Measurements from ENCODE around the gene TXNRD2.
"Not testable (repeated sequence)": the region's sequence is repeated elsewhere in the genome, so short reads cannot be mapped to it uniquely, and the experiment has no call there.

The TXNRD2 gene

GRCh38 chr22:19890502-19891316 lies 50.9 kb downstream of the TXNRD2 start:
- DNase-seq (ENCODE audit: low read depth, low spot score): no peak

DNA sequence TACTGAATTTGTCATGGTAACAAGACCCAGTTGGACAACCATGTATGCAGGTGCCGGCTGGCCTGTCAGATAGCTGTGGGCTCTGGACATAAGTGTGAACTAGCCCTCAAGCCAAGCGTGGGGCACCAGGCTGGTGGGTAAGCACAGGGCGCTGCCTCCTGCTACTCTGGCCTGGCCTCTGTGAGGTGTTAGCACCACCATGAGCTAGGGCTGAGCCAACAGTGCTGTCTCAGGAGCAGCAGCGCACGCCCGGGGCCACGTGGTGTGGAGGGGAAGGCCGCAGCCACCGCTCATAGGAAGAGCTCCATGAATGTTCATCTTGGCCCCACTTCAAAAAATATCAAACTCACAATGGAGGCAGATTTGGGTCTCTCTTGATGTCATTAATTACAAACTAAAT lies 51.7 kb downstream of the TXNRD2 start:
- no peak for DNase-seq (ENCODE audit: low read depth, low spot score)

DNA sequence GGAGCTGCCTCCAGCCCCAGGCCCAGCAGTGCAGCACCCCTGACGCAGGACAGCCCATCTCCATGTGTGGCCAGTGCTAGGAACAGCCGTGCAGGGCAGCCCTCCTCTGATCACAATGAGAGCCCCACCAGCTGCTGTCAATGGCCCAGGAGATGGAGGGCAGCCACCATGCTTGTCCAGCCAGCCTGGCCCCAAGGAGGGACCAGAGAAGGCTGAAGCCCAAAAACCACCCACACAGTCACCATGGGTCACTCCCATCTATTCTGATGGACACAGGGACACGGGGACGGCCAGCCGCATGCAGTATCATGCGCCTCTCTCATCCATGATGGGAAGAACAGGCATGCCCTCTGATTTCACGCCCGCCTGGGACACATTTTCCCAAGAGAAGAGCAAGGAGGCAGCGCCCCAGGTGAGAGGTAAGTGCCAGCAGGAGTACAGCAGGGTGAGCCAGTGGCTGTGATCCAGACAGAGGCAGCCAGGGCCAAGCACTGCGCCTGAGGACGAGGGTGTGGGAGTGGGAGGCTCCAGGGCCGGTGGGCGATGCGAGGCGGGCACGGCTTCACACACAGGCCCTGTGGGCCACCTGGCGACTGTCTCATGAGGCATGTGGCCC lies 53.4 kb downstream of the TXNRD2 start:
- DNase-seq (ENCODE audit: low read depth, low spot score): no peak

- no peak for DNase-seq (ENCODE audit: low read depth, low spot score)
These were observed 54.2 kb downstream of the TXNRD2 start for GRCh38 chr22:19887256-19887985.

DNA sequence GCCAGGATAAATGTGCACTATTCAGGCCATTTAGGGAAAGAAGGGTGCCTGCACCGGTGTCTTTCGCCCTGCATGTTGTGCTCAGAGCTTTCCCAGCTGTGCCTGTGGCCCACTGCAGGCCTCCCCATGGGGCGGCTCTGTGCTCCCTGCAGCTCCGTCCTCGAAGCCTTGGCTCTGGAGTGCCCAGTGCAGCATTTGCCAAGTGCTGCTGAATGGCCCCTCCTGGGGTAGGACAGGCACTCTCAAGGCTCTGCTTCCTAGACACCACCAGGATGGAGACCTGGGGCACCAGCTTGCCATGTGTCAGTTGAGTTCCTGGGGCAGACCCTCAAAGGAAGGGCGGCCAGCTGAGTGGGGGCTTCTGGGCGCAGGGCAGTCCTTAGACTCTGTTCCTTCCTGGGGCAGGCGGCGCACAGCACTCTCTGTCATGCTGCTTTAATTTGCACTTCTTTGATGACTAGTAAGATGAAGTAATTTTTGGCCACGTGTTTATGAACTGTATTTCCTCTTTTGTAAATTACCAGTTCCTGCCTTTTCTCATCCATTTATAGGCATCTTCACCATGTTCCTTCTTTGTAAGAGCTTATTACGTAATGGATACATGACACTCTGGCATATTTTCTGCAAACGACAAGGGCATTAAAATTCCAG lies 54.9 kb downstream of the TXNRD2 start:
- DNase-seq (ENCODE audit: low read depth, low spot score): no peak

- DNase-seq (ENCODE audit: low read depth, low spot score): no peak
These were observed 55.6 kb downstream of the TXNRD2 start for GRCh38 chr22:19885841-19886592.

DNA sequence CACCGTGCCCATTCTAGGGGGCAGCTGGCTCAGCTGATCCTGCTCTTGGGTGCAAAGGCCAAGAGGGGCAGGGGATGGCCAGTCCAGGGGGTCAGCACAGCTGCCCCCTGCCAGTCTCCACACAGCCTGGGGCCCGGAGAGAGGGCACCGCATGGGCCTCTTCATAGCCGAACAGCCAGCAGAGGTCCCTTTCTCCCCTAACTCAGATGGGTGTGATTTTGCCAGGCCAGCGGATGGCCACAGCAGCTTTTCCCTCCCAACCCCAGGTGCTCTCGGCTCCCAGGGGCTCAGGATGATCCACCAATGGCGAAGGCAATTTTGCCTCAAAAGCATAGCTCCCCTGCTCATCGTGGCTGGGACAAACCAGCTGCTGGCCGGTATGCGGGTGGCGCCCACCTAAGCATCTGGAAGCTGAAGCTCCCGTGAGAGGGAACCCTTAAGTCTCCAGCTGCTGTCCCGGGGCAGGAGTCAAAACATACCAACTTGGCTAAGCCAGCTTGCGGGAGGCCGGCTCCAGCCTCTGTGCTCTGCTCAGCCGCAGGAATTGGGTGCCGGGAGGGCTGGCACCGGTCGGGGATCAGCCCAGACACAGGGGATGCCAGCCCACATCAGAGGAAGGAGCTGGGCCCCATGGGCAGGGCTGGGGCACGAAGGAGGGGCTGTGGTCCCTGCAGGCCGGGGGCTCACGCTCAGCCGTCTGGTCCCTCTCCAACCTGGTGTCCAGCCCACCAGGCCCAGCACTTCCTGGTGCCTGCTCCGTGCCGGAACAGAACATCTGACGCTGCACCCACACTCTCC lies 56.5 kb downstream of the TXNRD2 start:
- DNase-seq (ENCODE audit: low read depth, low spot score): no peak

GRCh38 chr22:19884161-19884953 lies 57.3 kb downstream of the TXNRD2 start:
- DNase-seq (ENCODE audit: low read depth, low spot score): no peak

- DNase-seq (ENCODE audit: low read depth, low spot score): not testable (repeated sequence)
These were observed 58.2 kb downstream of the TXNRD2 start for GRCh38 chr22:19883446-19883845.

DNA sequence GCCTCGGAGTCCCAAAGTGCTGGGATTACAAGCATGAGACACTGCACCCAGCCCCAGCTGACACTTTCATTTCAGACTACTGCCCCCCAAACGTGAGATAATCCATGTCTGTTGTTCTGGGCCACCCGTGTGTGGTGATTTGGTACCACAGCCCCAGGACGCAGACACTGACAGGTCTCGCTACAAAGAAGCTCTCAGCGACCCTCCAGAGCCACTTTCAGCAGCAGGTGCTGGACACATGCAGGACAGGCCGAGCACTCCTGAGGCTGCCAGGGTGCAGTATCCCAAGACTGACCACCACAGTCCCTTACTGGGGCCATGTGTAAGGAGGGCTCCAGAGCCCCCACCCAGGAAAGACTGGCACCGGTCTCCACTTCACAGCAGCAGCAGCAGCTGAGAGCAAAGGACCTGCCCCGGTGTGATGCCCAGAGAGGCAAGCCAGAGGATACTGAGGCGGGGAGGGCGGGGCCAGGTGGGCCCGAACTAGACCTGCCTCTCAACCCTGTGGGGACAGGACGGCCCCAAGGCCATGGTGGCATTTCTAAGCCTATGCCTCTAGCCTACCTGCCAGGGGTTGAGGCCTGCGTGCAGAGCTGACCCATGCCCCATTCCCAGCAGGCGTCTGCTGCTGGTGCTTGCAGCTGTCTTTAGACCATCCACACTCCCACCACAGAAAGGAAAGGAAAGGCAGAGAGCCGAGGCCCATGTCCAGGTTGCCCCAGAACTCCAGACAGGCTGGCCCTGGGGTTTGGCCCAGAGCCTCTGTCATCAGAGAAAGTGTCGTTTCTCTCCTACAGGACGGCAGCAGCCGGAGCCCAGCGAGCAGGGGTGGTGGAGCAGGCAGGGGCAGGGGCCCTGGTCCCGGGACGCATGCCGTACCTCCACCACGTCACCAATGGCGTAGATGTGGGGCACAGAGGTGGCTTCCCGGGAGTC lies 58.9 kb downstream of the TXNRD2 start:
- no peak for DNase-seq (ENCODE audit: low read depth, low spot score)

GRCh38 chr22:19880786-19881569 lies 60.6 kb downstream of the TXNRD2 start:
- no peak for DNase-seq (ENCODE audit: low read depth, low spot score)

DNA sequence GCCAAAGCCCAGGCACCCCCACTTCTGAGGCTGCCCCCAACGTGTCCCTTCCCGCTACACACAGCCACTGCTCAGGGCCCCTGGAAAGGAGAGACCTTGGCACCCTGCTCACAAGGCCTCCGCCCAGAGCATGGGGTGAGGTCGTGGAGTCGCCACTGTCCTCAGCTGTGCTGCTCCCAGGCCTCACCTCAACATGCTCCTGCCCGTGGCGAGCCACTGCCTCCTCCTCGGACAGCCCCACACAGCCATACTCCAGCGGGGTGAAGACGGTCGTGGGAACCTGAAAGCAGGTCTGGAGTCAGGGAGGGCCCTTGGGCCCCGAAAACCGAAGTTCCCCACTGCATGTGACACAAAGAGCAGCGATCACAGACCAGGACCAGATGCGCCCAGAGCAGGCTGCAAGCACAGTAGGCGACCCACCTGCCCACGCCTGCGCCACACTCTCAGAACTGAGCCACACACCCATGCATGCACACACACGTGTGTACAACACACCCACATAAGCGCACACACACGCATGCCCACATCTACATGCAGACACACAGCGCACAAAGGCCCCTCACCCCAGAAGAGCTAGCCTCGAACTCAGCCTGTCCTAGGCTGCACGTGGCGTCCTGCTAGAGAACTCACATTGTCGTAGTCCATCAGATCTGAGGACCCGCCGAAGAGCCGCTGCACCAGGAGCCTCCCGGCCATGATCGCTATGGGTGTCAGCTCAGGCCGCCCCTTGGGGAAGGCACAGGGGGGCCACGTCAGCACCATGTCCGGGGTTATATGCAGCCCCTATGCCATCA lies 61.4 kb downstream of the TXNRD2 start:
- no peak for DNase-seq (ENCODE audit: low read depth, low spot score)

DNA sequence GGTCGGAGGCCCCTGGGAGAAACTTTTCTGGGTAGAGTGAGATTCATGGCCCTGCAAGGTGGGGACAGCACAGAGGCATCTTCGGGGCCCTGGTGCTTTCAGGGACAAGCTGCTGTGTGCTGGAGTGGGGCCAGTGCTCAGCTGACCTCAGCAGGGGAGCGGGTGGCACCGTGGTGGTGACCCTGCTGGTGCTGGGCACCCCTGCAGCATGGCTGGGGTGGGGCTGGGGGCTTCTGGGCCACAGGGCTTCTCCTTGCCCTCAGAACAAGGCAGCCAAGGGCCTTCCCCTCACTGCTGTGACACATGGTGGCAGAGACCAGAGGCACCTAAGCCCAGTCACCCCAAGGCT lies 62.0 kb downstream of the TXNRD2 start:
- DNase-seq (ENCODE audit: low read depth, low spot score): no peak

- DNase-seq (ENCODE audit: low read depth, low spot score): no peak
These were observed 62.4 kb downstream of the TXNRD2 start for GRCh38 chr22:19879246-19879570.

GRCh38 chr22:19878461-19879245 lies 63.0 kb downstream of the TXNRD2 start:
- no peak for DNase-seq (ENCODE audit: low read depth, low spot score)

DNA sequence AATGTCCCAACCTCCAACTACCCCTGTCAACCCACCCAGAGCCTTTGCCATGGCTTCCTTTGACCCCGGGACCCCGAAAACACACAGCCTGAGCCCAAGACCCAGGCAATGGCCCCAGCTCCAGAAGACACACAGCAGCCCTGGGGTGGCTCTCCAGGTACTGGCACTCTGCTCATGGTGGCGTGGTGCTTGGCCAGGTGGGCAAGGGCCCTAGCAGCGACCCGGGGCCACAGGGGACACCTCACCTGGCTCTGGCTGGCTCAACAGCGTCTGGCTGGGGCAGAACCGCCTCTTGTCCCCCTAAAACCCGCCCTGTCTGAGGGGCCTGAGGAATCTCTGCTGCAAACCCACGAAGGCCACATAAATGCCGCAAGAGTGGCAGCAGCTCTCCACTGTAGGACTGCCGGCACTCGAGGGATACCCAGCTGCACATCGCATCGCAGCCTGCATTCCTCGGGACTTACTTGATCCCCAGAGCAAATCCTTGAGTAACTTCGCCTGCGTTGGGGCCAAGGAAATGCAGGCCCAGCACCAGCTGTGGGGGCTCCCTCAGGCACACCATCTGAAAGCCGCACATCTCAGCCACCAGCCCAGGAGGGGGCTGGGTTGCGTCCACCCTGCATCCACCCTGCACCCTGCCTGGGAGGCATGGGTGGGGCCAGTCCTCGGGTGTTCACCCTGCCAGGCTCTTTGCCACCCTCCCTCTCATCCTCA lies 63.8 kb downstream of the TXNRD2 start:
- no peak for DNase-seq (ENCODE audit: low read depth, low spot score)
